Body of pancreas (tissue), 4 donors: ENCODE measurements around the gene MAP9.

Experiments used
- CTCF ChIP-seq, 7 experiments: fragments of 450-650 bp in 4 of 7; fragments of 200-600 bp in 3 of 7; sonication (generic) in 3 of 7; IDR thresholded peaks; one replicate each; pipeline ENCODE4 v1.5.1; 2016 to 2019; ENCODE audit warnings: antibody characterized with exemption in 7 of 7
- POLR2A ChIP-seq, 3 donors: fragments of 450-650 bp; IDR thresholded peaks; one replicate each; pipeline ENCODE4 v1.6.1; 2016; ENCODE audit warnings: antibody characterized with exemption in 3 of 3, mild to moderate bottlenecking in 2 of 3

- TF ChIP-seq POLR2A (IDR thresholded peaks at IDR 0.05) = no peak
- TF ChIP-seq CTCF (IDR thresholded peaks at IDR 0.05) = no peak
Observed at GRCh38 chr4:155413451-155413850, 36.7 kb upstream of the MAP9 start.
